Measurements from ENCODE around the gene ACER2.

DNA sequence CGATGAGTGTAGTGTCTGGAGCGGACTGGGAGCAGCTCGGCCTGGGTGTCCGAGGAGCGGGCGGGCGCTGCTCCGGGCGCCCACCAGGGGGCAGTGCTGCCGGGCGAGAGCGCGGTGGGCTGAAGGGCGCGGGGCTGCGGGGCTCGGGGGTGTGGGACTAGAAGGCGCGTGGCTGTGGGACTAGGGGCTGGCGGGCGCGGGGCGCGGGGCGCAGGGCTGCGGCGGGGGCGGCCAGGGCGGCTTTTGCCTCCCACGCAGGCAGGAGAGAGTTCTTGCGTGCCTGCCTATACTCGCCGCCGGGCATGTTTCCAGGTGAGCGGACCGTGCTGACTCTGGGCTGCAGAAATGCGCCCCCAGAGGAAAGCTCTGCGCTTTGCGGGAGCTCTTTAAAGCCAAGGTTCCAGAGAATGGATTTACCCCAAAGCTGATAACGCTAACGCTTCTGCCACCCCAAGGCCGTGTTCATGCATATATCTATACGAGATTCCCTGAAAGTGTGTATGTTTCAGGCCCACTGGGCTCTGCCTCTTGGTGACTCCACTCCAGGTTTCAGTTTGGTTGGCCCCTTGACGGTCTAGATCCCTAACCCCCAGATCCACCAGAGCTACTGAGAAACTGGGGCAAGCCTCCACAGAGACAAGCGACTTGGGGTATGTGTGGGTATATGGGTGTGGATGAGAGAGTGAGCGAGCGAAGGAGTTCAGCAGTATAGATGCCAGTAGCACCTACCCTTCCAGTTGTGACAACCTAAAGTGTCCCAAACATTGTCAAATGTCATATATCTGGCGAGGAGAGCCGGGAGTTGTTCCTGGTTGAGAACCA, 56.2 kb downstream of the ACER2 start:
- TF ChIP-seq, protein P1, sequence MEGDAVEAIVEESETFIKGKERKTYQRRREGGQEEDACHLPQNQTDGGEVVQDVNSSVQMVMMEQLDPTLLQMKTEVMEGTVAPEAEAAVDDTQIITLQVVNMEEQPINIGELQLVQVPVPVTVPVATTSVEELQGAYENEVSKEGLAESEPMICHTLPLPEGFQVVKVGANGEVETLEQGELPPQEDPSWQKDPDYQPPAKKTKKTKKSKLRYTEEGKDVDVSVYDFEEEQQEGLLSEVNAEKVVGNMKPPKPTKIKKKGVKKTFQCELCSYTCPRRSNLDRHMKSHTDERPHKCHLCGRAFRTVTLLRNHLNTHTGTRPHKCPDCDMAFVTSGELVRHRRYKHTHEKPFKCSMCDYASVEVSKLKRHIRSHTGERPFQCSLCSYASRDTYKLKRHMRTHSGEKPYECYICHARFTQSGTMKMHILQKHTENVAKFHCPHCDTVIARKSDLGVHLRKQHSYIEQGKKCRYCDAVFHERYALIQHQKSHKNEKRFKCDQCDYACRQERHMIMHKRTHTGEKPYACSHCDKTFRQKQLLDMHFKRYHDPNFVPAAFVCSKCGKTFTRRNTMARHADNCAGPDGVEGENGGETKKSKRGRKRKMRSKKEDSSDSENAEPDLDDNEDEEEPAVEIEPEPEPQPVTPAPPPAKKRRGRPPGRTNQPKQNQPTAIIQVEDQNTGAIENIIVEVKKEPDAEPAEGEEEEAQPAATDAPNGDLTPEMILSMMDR (conservative IDR thresholded peaks at IDR 0.05; ENCODE audit: low read depth, low read length) = peak; percentile 60
- TF ChIP-seq EZH2 (IDR thresholded peaks at IDR 0.05; ENCODE audit: borderline replicate concordance, low read depth, low read length, poor library complexity, severe bottlenecking) = no peak

All from A673 (cell line).